Stimulated activated effector memory CD8-positive, alpha-beta T cell treated with anti-CD3 and anti-CD28 coated beads, Interleukin-12 subunit alpha, Interleukin-12 subunit beta, amount 100 ng/mL, for 72 hours (primary cell): ENCODE data around the gene CBARP.
A peak's percentile ranks its signal among the peaks of the same experiment; 100 is the strongest.
"Not testable (repeated sequence)": the region's sequence is repeated elsewhere in the genome, so short reads cannot be mapped to it uniquely, and the experiment has no call there.

ENCODE experiments used
- ATAC-seq: fragments of 150-1000 bp; cut with Tn5 transposase; 2 replicates; pipeline ENCODE4 v1.10.0; 2021
- DNase-seq, 2 donors: peaks; one replicate each; pipeline ENCODE4 v3.0.0; 2021 to 2022; ENCODE audit warnings: low spot score in 2 of 2
- H3K27ac Mint-ChIP-seq: one replicate; pipeline ENCODE4 v1.8.0; 2022; ENCODE audit warnings: mild to moderate bottlenecking, mixed read lengths
- H3K36me3 Mint-ChIP-seq: one replicate; pipeline ENCODE4 v1.8.0; 2022; ENCODE audit warnings: mild to moderate bottlenecking, mixed read lengths
- H3K4me1 Mint-ChIP-seq: one replicate; pipeline ENCODE4 v1.8.0; 2022; ENCODE audit warnings: mixed read lengths
- H3K4me3 Mint-ChIP-seq: one replicate; pipeline ENCODE4 v1.8.0; 2022; ENCODE audit warnings: mild to moderate bottlenecking, mixed read lengths
- H3K9me3 Mint-ChIP-seq: one replicate; pipeline ENCODE4 v1.8.0; 2022; ENCODE audit warnings: mixed read lengths

Gene CBARP

DNA sequence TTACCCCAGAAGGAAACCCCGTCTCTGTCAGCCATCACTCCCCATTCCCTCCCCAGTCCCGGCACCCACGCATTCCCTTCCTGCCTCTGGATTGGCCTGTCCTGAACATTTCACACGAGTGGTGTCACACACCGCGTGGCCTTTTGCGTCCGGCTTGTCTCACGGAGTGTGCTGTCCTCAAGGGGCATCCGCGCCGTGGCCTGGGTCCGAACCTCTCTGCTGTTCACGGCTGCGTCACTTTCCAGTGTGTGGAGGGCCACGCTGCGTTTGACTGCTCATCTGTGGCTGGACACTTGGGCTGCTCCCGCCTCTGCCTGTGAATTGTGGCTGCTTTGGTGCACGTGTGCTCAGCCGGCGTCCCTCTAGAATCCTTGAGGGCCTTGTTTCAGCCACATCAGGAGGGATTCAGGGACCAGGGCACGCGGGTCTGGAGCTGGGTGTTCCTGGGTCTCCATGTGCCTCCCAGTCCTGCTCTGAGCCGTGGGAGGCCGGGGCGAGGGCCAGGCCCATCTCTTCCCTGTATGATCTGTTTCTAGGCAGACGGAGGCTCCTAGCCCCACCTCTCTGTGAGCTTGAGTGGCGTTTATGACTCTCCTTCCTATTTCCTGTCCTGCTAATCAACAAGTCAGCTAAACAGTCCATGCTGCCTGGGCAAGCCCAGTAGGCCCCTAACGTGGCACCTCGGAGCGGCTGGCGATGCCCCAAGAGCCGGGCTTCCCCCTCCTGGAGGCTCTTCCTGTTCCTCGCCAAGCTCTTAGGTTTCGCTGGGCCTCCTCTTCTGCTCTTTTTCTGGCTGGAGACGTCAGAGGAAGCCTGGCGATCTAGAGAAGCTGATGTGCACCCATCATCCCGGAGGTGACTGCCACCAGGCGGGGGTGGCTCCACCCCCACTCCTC lies 24.2 kb downstream of the CBARP start:
- H3K4me3 Mint-ChIP-seq = peak overlapping the region; percentile 73
- peaks cover 52% of the 10 kb centered on the region for H3K36me3 Mint-ChIP-seq
- ATAC-seq = peak; percentile 89
- peak overlapping the region; percentile 96 for H3K27ac Mint-ChIP-seq
- no peak for DNase-seq
- peaks cover 27% of the 10 kb centered on the region for H3K4me1 Mint-ChIP-seq
- H3K9me3 Mint-ChIP-seq = no peaks in the 10 kb centered on the region

DNA sequence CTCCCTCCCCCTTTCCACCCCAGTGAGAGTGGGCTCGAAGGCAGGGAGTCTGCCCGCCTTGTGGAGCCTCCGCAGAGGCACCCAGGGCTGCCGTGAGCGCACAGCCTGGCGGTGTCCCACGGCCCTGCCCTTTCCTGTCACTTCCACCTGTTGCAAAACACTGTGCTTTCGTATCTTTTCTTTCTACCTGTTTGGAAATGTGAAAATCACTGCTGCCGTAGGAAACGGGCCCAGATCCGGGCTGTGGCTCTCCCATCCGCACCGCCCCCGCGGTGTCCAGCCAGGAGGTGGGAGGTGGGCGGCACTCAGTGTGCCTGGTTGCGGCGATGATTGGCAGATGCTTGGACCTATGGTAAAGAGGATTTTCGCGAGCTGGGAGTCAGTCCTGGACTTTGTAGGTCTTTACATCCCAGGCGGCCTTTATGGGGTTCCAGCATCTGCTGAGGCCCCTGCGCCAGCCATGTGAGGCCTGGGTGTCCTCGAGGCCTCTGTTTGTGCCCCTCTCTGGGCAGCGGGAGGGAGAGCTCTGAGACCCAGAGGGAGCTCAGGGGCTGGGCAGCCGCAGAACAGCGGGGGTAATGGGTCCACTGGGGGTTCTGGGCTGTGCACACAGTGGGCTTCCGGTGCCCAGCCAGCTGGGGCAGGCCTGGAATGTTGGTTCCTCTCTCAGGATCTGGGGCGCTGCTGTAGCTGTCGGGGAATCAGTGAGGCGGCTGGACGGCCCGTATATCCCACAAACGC lies 26.1 kb downstream of the CBARP start:
- Mint-ChIP-seq H3K9me3 (no peaks in the 10 kb centered on the region), H3K27ac (no peak overlapping the region), H3K36me3 (peaks cover 71% of the 10 kb centered on the region), H3K4me3 (no peak overlapping the region), H3K4me1 (peaks cover 45% of the 10 kb centered on the region)
- no peak for ATAC-seq
- no peak for DNase-seq

DNA sequence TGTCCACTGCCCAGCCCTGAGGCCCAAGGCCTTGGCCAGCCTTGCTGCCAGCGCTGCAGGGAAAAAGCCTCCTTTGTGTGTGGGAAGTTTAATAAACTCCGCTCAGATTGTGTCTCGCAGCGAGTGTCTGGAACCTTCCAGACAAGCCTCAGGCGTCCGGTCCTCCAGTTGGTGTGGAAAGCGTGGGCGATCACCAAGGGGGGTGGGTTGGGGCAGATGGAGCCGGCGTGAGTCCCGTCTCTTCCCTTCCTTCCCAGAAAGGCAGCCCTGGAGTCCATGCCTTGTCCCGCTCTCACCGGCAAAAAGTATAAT lies 27.6 kb downstream of the CBARP start:
- ATAC-seq (no peak), DNase-seq (no peak)
- H3K4me3 Mint-ChIP-seq = no peak overlapping the region
- H3K27ac Mint-ChIP-seq = no peak overlapping the region
- peaks cover 65% of the 10 kb centered on the region for H3K36me3 Mint-ChIP-seq
- no peaks in the 10 kb centered on the region for H3K9me3 Mint-ChIP-seq
- peaks cover 46% of the 10 kb centered on the region for H3K4me1 Mint-ChIP-seq

DNA sequence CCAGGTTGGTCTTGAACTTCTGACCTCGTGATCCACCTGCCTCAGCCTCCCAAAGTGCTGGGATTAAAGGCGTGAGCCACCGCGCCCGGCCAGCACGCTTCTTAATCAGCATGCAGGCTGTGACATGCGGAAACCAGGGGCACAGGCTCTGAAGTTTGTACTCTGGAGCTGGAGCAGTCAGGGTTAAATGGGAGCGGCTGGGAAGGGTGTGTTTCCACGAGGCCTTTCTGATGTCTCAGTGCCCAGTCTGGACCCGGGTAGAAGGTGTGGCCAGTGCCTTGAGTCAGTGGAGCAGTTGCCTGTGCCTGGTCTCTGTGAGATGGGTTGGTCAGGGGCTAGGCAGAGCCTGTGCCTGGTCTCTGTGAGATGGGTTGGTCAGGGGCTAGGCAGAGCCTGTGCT lies 29.0 kb downstream of the CBARP start:
- not testable (repeated sequence) for H3K9me3 Mint-ChIP-seq, H3K27ac Mint-ChIP-seq, DNase-seq, ATAC-seq
- H3K4me3 Mint-ChIP-seq = peak overlapping the region; percentile 98
- peaks cover 62% of the 10 kb centered on the region for H3K36me3 Mint-ChIP-seq
- H3K4me1 Mint-ChIP-seq = peaks cover 40% of the 10 kb centered on the region

DNA sequence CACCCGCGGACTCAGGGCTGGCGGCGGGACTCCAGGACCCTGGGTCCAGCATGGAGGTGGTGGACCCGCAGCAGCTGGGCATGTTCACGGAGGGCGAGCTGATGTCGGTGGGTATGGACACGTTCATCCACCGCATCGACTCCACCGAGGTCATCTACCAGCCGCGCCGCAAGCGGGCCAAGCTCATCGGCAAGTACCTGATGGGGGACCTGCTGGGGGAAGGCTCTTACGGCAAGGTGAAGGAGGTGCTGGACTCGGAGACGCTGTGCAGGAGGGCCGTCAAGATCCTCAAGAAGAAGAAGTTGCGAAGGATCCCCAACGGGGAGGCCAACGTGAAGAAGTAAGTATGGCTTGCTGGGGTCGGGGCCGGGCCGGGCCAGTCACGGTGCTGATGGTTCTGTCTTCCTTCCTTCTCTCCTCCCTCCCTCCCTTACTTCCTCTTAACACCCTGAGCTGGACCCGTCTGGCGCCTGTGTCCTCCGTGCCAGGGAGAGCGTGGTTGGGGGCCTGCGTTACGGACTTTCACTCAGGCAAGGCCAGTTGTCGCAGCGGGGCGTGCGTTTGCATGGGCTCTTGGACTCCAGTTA lies 30.8 kb downstream of the CBARP start:
- Mint-ChIP-seq H3K4me3 (peak overlapping the region; percentile 98), H3K36me3 (peaks cover 44% of the 10 kb centered on the region), H3K4me1 (peaks cover 42% of the 10 kb centered on the region), H3K9me3 (no peaks in the 10 kb centered on the region), H3K27ac (peak overlapping the region; percentile 97)
- ATAC-seq (no peak), DNase-seq (peak in 1 of 2 donors; percentile 66)

DNA sequence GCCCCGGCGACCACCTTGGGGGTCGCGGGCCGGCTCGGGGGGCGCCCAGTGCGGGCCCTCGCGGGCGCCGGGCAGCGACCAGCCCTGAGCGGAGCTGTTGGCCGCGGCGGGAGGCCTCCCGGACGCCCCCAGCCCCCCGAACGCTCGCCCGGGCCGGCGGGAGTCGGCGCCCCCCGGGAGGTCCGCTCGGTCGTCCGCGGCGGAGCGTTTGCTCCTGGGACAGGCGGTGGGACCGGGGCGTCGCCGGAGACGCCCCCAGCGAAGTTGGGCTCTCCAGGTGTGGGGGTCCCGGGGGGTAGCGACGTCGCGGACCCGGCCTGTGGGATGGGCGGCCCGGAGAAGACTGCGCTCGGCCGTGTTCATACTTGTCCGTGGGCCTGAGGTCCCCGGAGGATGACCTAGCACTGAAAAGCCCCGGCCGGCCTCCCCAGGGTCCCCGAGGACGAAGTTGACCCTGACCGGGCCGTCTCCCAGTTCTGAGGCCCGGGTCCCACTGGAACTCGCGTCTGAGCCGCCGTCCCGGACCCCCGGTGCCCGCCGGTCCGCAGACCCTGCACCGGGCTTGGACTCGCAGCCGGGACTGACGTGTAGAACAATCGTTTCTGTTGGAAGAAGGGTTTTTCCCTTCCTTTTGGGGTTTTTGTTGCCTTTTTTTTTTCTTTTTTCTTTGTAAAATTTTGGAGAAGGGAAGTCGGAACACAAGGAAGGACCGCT lies 31.5 kb downstream of the CBARP start:
- ATAC-seq (no peak), DNase-seq (peak in 1 of 2 donors; percentile 60)
- H3K4me1 Mint-ChIP-seq = peaks cover 35% of the 10 kb centered on the region
- H3K9me3 Mint-ChIP-seq = no peaks in the 10 kb centered on the region
- peaks cover 37% of the 10 kb centered on the region for H3K36me3 Mint-ChIP-seq
- peak overlapping the region; percentile 98 for H3K4me3 Mint-ChIP-seq
- H3K27ac Mint-ChIP-seq = peak overlapping the region; percentile 97

DNA sequence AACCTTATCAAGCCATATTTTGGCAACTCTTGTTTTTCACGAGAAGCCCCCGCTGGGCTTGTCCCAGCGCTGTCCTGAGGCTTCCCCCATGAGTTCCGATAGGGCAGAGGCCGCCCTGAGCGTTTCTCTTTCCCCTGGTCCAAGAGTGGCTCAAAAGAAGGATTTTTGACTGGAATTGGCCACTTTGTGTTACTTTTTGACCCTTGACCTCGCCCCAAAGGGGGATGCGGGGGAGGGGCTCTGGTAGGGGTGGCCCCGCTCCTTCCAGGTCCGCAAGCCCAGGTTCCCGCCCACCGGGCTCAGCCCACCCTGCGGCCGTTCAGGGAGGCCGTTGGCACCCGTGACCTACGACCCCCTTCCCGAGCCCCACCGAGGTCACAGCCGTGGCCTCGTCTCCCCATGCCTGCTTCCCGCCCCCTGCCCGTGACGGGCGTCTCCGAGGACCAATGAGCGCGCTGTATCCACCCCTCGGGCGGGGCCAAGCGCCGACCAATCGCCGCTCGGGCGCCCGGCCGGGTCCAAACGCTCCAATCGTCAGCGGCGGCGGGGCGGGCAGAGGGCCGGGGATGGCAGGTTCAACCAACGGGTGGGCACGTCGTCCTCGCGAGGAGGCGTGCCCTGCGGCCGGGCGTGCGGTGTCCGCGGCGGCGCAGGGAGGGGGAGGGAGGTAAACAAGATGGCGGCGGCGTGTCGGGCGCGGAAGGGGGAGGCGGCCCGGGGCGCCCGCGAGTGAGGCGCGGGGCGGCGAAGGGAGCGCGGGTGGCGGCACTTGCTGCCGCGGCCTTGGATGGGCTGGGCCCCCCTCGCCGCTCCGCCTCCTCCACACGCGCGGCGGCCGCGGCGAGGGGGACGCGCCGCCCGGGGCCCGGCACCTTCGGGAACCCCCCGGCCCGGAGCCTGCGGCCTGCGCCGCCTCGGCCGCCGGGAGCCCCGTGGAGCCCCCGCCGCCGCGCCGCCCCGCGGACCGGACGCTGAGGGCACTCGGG lies 32.4 kb downstream of the CBARP start, which contains the start of gene STK11:
STK11 (plus strand) TSS at position 665 of the 986 bp plus-strand sequence. CDS start 1,136 bp downstream, outside the sequence.
- H3K36me3 Mint-ChIP-seq = peaks cover 30% of the 10 kb centered on the region
- H3K27ac Mint-ChIP-seq = peak within 1 kb of the TSS; percentile 97
- H3K4me3 Mint-ChIP-seq = peak within 1 kb of the TSS; percentile 98
- DNase-seq (peak; percentile 100), ATAC-seq (peak; percentile 97)
- H3K9me3 Mint-ChIP-seq = no peaks in the 10 kb centered on the region
- H3K4me1 Mint-ChIP-seq = peaks cover 35% of the 10 kb centered on the region

DNA sequence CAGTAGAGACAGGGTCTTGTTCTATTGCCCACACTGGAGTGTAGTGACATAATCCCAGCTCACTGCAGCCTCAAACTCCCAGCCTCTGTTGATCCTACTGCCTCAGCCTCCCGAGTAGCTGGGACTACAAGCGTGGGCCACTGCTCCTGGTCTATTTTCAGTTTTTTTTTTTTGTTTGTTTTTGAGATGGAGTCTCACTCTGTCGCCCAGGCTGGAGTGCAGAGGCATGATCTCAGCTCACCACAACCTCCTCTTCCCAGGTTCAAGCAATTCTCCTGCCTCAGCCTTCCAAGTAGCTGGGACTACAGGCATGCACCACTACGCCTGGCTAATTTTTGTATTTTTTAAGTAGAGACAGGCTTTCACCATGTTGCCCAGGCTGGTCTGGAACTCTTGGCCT lies 37.2 kb downstream of the CBARP start:
- not testable (repeated sequence) for DNase-seq, H3K9me3 Mint-ChIP-seq, ATAC-seq, H3K36me3 Mint-ChIP-seq, H3K4me3 Mint-ChIP-seq, H3K27ac Mint-ChIP-seq
- H3K4me1 Mint-ChIP-seq = peaks cover 10% of the 10 kb centered on the region

DNA sequence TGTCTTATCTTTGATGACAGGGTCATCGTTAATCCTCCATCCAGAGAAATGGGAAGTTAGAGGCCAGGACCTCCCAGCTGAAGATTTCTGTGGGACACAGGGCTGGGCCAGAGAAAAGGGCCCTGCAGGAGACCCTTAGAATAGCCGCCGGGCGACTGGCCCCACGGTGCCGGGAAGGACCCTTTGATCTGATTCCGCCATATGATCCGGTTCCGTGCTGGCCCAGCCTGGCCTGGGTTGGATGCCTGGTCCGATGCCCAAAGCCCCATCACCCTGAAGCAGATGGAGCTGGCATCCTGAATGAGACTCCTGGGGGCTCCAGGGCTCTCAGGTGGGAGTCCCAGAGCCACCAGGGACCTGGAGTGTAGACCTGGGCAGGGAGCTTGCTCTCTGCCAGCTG lies 38.3 kb downstream of the CBARP start:
- H3K36me3 Mint-ChIP-seq = no peaks in the 10 kb centered on the region
- peaks cover 10% of the 10 kb centered on the region for H3K4me1 Mint-ChIP-seq

DNA sequence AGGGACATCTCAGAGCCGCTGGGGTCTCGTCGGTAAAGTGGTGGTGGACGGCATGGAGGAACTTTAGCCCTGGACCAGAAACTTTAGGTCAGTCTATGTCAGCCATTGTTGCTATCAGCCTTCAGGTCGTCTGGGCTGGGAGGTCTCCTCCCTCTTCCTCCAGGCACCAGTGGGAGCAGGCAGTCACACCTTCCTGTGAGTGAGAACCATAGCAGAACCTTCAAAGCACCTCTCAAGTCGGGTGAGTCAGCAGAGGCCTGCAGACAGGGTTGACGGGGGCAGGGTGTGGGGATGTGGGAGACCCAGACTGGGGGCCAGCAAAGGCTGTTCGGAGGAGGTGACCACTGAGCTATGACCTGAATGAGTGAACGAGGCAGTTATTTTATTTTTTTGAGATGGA lies 48.4 kb downstream of the CBARP start:
- H3K4me1 Mint-ChIP-seq = peaks cover 27% of the 10 kb centered on the region
- peak; percentile 88 for ATAC-seq
- peaks cover 8% of the 10 kb centered on the region for H3K36me3 Mint-ChIP-seq
- DNase-seq = peak in 1 of 2 donors; percentile 70
- H3K9me3 Mint-ChIP-seq = no peaks in the 10 kb centered on the region
- peak overlapping the region; percentile 36 for H3K4me3 Mint-ChIP-seq
- peak overlapping the region; percentile 81 for H3K27ac Mint-ChIP-seq

More for the DNA sequence above, 38.3 kb downstream of the CBARP start:
- Mint-ChIP-seq H3K4me3 (no peak overlapping the region), H3K9me3 (no peaks in the 10 kb centered on the region), H3K27ac (no peak overlapping the region)
- no peak for ATAC-seq
- no peak for DNase-seq

DNA sequence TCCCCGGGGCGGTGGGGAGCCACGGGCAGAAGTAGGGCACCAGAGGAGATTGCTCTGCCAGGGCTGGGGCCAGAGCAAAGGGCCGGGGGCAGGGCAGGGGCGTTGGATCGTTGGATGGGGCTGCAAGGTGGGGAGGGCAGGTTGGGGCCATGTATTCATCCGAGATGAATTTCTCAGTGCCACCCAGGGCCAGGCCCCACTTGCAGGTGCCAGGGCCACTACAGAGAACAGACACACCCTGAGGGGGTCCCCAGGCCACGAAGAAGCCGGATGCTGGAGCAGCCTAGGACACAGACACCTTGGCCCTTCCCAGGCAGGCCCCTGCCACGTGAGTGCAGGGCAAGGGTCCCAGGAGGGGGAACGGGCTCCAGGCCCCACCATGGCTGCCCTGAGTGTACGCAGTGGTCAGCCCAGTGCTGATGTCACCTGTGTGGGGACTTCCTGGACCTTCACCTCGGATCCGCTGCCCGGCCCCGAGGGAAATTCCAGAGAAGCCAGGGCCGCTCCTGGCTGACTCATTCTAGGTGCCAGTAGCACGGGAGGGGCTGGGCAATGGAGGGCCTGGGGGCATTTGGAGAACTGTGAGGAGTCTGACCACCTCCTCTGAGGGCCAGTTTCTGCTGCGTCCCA lies 54.1 kb downstream of the CBARP start:
- H3K4me3 Mint-ChIP-seq = no peak overlapping the region
- DNase-seq (no peak), ATAC-seq (peak; percentile 42)
- no peaks in the 10 kb centered on the region for H3K9me3 Mint-ChIP-seq
- no peak overlapping the region for H3K27ac Mint-ChIP-seq
- peaks cover 25% of the 10 kb centered on the region for H3K4me1 Mint-ChIP-seq
- no peaks in the 10 kb centered on the region for H3K36me3 Mint-ChIP-seq

DNA sequence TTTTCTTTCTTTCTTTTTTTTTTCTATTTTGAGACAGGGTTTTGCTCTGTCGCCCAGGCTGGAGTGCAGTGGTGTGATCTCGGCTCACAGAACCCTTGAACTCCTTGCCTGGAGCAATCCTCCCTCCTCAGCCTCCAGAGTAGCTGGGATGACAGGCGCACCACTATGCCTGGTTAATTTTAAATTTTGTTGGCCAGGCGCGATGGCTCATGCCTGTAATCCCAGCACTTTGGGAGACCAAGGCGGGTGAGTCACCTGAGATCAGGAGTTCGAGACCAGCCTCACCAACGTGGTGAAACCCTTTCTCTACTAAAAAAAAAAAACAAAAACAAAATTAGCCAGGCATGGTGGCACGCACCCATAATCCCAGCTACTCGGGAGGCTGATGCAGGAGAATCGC lies 55.1 kb downstream of the CBARP start:
- H3K9me3 Mint-ChIP-seq = no peaks in the 10 kb centered on the region
- no peak overlapping the region for H3K4me3 Mint-ChIP-seq
- H3K4me1 Mint-ChIP-seq = peaks cover 27% of the 10 kb centered on the region
- DNase-seq (no peak), ATAC-seq (no peak)
- no peak overlapping the region for H3K27ac Mint-ChIP-seq
- no peaks in the 10 kb centered on the region for H3K36me3 Mint-ChIP-seq

DNA sequence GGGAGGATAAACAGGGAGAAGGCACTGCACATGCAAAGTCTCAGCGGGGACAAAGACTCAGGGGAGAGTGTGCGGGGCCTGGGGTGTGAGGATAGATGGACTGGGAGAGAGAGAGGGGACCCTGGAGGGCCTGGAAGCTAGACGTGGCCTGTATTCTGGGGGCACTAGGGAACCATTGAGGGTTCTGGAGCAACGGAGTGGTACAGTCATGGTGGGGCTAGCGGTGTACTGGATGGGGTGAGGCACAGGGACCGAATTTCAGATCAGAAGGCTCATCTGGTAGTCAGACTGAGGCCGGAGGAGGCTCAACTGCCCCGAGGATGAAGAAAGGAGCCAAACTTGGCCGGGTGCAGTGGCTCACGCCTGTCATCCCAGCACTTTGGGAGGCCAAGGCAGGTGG lies 55.7 kb downstream of the CBARP start:
- Mint-ChIP-seq H3K27ac (peak overlapping the region; percentile 56), H3K4me3 (no peak overlapping the region), H3K36me3 (no peaks in the 10 kb centered on the region)

DNA sequence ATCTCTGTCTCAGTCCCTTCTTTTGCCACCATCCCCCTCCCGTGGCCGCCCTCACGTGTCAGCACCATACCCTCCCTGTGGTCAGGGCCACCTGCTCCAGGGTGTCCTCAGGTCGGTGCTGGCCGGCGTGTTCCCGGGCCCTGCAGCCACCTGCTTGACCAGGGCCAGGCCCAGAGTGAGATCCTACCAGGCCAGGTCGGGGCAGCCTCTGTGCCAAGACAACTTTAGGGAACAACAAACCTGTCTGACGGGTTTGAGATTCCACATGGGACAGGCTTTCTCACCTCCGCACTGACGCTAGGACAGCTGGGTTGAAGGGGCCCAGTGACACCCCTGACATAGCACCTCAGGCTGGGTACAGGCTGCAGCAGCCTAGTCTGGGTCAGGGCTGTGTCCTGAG lies 56.2 kb downstream of the CBARP start:
- H3K36me3 Mint-ChIP-seq = no peaks in the 10 kb centered on the region
- ATAC-seq = no peak
- H3K4me3 Mint-ChIP-seq = peak overlapping the region; percentile 36
- H3K4me1 Mint-ChIP-seq = peaks cover 33% of the 10 kb centered on the region
- no peaks in the 10 kb centered on the region for H3K9me3 Mint-ChIP-seq
- no peak for DNase-seq
- H3K27ac Mint-ChIP-seq = peak overlapping the region; percentile 56

More for the DNA sequence above, 55.7 kb downstream of the CBARP start:
- no peak for DNase-seq
- ATAC-seq = no peak
- H3K9me3 Mint-ChIP-seq = no peaks in the 10 kb centered on the region
- peaks cover 33% of the 10 kb centered on the region for H3K4me1 Mint-ChIP-seq
